Astrocyte (in vitro differentiated cells and primary cell): ENCODE results near the gene POGZ.

Experiments used
- EZH2 ChIP-seq: IDR thresholded peaks from 2 replicates; pipeline ENCODE4 v1.6.1; 2012; ENCODE audit warnings: mild to moderate bottlenecking, low read length, inconsistent platforms; ENCODE audit not compliant: insufficient read depth
- TF ChIP-seq, protein P1 (sequence below): IDR thresholded peaks from 2 replicates; pipeline ENCODE4 v1.5.1; 2011; ENCODE audit warnings: low read depth, mild to moderate bottlenecking, inconsistent platforms, low read length, moderate library complexity; ENCODE audit not compliant: insufficient read depth

DNA sequence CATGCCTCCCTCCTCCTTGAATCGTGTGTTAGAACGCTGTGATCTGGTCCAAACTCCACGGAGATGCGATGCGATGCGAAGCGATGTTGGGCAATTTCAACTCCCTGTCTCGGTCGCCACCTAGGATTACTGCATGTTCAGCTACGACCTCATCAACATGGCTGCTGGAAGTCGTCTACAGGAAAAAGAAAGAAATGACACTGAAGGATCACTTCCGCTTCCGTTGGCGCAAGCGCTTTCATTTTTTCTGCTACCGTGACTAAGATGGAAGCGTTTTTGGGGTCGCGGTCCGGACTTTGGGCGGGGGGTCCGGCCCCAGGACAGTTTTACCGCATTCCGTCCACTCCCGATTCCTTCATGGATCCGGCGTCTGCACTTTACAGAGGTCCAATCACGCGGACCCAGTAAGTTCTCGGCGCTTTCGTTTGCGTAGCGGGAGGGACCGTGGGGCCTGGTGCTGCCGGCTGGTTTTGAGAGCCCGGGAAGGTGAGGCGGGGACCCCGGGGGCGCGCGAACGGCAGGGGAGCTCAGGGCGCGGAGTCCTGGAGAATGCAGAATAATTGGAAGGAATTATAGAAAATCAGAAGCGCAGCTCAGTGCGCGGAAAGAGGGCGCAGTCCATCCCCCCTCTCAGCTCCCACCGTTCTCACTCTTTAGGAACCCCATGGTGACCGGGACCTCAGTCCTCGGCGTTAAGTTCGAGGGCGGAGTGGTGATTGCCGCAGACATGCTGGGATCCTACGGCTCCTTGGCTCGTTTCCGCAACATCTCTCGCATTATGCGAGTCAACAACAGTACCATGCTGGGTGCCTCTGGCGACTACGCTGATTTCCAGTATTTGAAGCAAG lies 59.7 kb downstream of the POGZ start, which contains the start of gene PSMB4:
- TF ChIP-seq, protein P1, sequence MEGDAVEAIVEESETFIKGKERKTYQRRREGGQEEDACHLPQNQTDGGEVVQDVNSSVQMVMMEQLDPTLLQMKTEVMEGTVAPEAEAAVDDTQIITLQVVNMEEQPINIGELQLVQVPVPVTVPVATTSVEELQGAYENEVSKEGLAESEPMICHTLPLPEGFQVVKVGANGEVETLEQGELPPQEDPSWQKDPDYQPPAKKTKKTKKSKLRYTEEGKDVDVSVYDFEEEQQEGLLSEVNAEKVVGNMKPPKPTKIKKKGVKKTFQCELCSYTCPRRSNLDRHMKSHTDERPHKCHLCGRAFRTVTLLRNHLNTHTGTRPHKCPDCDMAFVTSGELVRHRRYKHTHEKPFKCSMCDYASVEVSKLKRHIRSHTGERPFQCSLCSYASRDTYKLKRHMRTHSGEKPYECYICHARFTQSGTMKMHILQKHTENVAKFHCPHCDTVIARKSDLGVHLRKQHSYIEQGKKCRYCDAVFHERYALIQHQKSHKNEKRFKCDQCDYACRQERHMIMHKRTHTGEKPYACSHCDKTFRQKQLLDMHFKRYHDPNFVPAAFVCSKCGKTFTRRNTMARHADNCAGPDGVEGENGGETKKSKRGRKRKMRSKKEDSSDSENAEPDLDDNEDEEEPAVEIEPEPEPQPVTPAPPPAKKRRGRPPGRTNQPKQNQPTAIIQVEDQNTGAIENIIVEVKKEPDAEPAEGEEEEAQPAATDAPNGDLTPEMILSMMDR: peak; percentile 35
- TF ChIP-seq EZH2: no peak
